GM23338 (cell line): Measurements from ENCODE around the gene RAB15. TPM values are rescaled to one million over a fixed set of nuclear protein-coding genes. Genes with fewer than 3 reads are reported as not detected.

Source experiments
- ATAC-seq: fragments of 200-7000 bp; cut with Tn5 transposase; 3 replicates; pipeline ENCODE4 v1.9.1; 2020
- DNase-seq: peaks from one replicate; pipeline ENCODE4 v3.0.0-alpha.2; 2015; ENCODE audit warnings: low spot score
- H2AFZ ChIP-seq: fragments of 200-600 bp; sonication (generic); 2 replicates; pipeline ENCODE4 v1.8.0; 2016; ENCODE audit warnings: antibody characterized with exemption, mild to moderate bottlenecking, moderate library complexity
- H3F3A ChIP-seq: fragments of 200-600 bp; sonication (generic); replicated peaks from 2 replicates; pipeline ENCODE4 v1.8.0; 2017; ENCODE audit warnings: antibody characterized with exemption, mixed run types, low read depth
- H3K27ac ChIP-seq: fragments of 200-600 bp; sonication (generic); 2 replicates; pipeline ENCODE4 v1.6.1; 2016; ENCODE audit warnings: low read depth
- H3K27me3 ChIP-seq: fragments of 200-600 bp; sonication (generic); 2 replicates; pipeline ENCODE4 v1.8.0; 2016; ENCODE audit warnings: mild to moderate bottlenecking, mixed run types, moderate library complexity; ENCODE audit not compliant: insufficient read depth
- H3K36me3 ChIP-seq: fragments of 200-600 bp; sonication (generic); 2 replicates; pipeline ENCODE4 v1.8.0; 2016; ENCODE audit warnings: mild to moderate bottlenecking; ENCODE audit not compliant: insufficient read depth
- H3K4me1 ChIP-seq: fragments of 200-600 bp; sonication (generic); 2 replicates; pipeline ENCODE4 v1.8.0; 2016; ENCODE audit warnings: mild to moderate bottlenecking, moderate library complexity; ENCODE audit not compliant: insufficient read depth
- H3K4me2 ChIP-seq: fragments of 200-600 bp; sonication (generic); 2 replicates; pipeline ENCODE4 v1.7.1; 2017; ENCODE audit warnings: mixed run types
- H3K4me3 ChIP-seq: fragments of 200-600 bp; sonication (generic); 2 replicates; pipeline ENCODE4 v1.6.1; 2016; ENCODE audit warnings: mixed run types
- H3K79me2 ChIP-seq: fragments of 200-600 bp; sonication (generic); replicated peaks from 2 replicates; pipeline ENCODE4 v1.8.0; 2017; ENCODE audit warnings: mild to moderate bottlenecking; ENCODE audit not compliant: insufficient read depth
- H3K9me2 ChIP-seq: fragments of 200-600 bp; sonication (generic); 2 replicates; pipeline ENCODE4 v1.8.0; 2017; ENCODE audit not compliant: insufficient read depth
- H4K20me1 ChIP-seq: fragments of 200-600 bp; sonication (generic); replicated peaks from 2 replicates; pipeline ENCODE4 v1.8.0; 2017; ENCODE audit warnings: mild to moderate bottlenecking; ENCODE audit not compliant: insufficient read depth
- H3K27ac Mint-ChIP-seq: 2 replicates; pipeline ENCODE4 v1.8.0; 2020; ENCODE audit warnings: inconsistent platforms, mild to moderate bottlenecking, moderate library complexity, mixed read lengths
- H3K27me3 Mint-ChIP-seq: 3 replicates; pipeline ENCODE4 v1.8.0; 2022; ENCODE audit warnings: low read depth, mild to moderate bottlenecking, moderate library complexity, mixed read lengths, inconsistent platforms; ENCODE audit not compliant: insufficient read depth, poor library complexity
- H3K36me3 Mint-ChIP-seq: 3 replicates; pipeline ENCODE4 v1.8.0; 2021; ENCODE audit warnings: low read depth, mild to moderate bottlenecking, inconsistent platforms, moderate library complexity, mixed read lengths
- H3K4me1 Mint-ChIP-seq: 3 replicates; pipeline ENCODE4 v1.8.0; 2020; ENCODE audit warnings: mild to moderate bottlenecking, inconsistent platforms, mixed read lengths
- H3K4me3 Mint-ChIP-seq: 3 replicates; pipeline ENCODE4 v1.8.0; 2021; ENCODE audit warnings: moderate library complexity, mild to moderate bottlenecking, inconsistent platforms, mixed read lengths
- H3K9me3 Mint-ChIP-seq: 3 replicates; pipeline ENCODE4 v1.8.0; 2020; ENCODE audit warnings: moderate library complexity, mild to moderate bottlenecking, inconsistent platforms, mixed read lengths
- CREB1 ChIP-seq: fragments of 250-450 bp; sonication (Bioruptor Pico); IDR thresholded peaks from 2 replicates; pipeline ENCODE4 v1.5.0; 2020; ENCODE audit warnings: low read depth, mild to moderate bottlenecking, moderate library complexity
- CTCF ChIP-seq, 2 experiments: fragments of 200-600 bp in 1 of 2; sonication (generic) in 1 of 2; conservative IDR thresholded peaks; 2 replicates each; pipeline versions ENCODE4 v1.5.1 to v1.6.1; 2016 to 2017; ENCODE audit warnings: antibody characterized with exemption in 2 of 2, low read depth in 2 of 2, mild to moderate bottlenecking in 2 of 2, moderate library complexity in 1 of 2
- EZH2 ChIP-seq: fragments of 200-600 bp; sonication (generic); IDR thresholded peaks from one replicate; pipeline ENCODE4 v1.8.0; 2017; ENCODE audit warnings: antibody characterized with exemption, mild to moderate bottlenecking, low read depth; ENCODE audit not compliant: unreplicated experiment
- EZH2phosphoT487 ChIP-seq: fragments of 200-600 bp; sonication (generic); IDR thresholded peaks from one replicate; pipeline ENCODE4 v1.8.1; 2018; ENCODE audit warnings: antibody characterized with exemption; ENCODE audit not compliant: unreplicated experiment
- JUNB ChIP-seq: IDR thresholded peaks from one replicate; pipeline ENCODE4 v1.6.1; 2016; ENCODE audit warnings: antibody characterized with exemption; ENCODE audit not compliant: unreplicated experiment
- NANOG ChIP-seq: IDR thresholded peaks from 2 replicates; pipeline ENCODE4 v1.6.1; 2016; ENCODE audit warnings: antibody characterized with exemption, borderline replicate concordance
- POLR2AphosphoS5 ChIP-seq: IDR thresholded peaks from 2 replicates; pipeline ENCODE4 v1.6.1; 2016; ENCODE audit warnings: antibody characterized with exemption, low read depth
- STAT1 ChIP-seq: IDR thresholded peaks from one replicate; pipeline ENCODE4 v1.6.1; 2016; ENCODE audit warnings: antibody characterized with exemption; ENCODE audit not compliant: unreplicated experiment
- ZNF114 ChIP-seq: fragments of 250-450 bp; sonication (Bioruptor Pico); IDR thresholded peaks from 2 replicates; pipeline ENCODE4 v1.5.0; 2020; ENCODE audit warnings: mild to moderate bottlenecking, moderate library complexity
- ZNF331 ChIP-seq: fragments of 250-450 bp; sonication (Bioruptor Pico); IDR thresholded peaks from 2 replicates; pipeline ENCODE4 v1.5.0; 2020; ENCODE audit warnings: low read depth, mild to moderate bottlenecking, moderate library complexity
- ZNF462 ChIP-seq: fragments of 250-450 bp; sonication (Bioruptor Pico); IDR thresholded peaks from 2 replicates; pipeline ENCODE4 v1.5.0; 2020; ENCODE audit warnings: mild to moderate bottlenecking, moderate library complexity
- polyA plus RNA-seq: library from polyadenylated mRNA; unstranded; fragments of >200 nt; fragmentation: Nextera tagmentation; extraction: Ambion mirVana; gene quantifications from 2 replicates; pipeline ENCODE4 v1.2.1, GENCODE V29; 2016
- total RNA-seq: library from RNA; depleted of rRNA; stranded (reverse); fragments of >200 nt; shearing (Covaris generic); gene quantifications from 2 replicates; pipeline ENCODE4 v1.2.3, GENCODE V29; 2014
- TF ChIP-seq, protein P1 (sequence below): IDR thresholded peaks from one replicate; pipeline ENCODE4 v1.6.1; 2018; ENCODE audit warnings: antibody characterized with exemption; ENCODE audit not compliant: unreplicated experiment
- TF ChIP-seq, protein P2 (sequence below): IDR thresholded peaks from 2 replicates; pipeline ENCODE4 v1.6.1; 2016; ENCODE audit warnings: antibody characterized with exemption

RAB15 gene
- total and polyA plus RNA-seq, 2 experiments from 2014 or later: 17.4 to 43.3 TPM

DNA sequence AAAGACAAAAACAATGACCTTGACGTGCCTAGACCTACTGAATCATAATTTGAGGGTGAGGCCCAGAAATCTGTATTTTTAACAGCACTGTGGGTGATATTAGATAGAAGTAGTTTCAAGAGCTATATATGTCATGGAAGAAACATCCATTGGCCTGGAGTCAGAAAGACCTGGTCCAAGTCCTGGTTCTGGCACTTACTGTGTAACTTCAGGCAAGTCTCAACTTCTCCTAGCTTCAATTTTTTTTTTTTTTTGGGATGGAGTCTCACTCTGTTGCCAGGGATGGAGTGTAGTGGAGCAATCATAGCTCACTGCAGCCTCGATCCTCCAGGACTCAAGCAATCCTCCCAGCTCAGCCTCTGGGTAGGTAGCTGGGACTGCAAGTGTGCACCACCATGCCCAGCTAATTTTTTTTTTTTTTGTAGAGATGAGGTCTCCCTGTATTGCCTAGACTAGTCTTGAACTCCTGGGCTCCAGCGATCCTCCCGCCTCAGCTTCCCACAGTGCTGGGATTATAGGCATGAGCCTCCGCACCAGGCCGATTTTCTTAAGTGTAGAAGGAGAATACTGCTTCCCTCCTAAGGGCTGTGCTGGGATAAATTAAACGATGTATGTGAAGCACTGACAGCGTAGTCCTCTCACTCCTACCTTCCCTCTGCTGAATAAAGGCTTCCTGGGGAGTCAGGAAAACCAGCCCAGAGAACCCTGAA lies 15.3 kb downstream of the RAB15 start:
- no peak for TF ChIP-seq EZH2phosphoT487
- TF ChIP-seq EZH2: no peak
- no peak for TF ChIP-seq STAT1
- TF ChIP-seq, protein P1, sequence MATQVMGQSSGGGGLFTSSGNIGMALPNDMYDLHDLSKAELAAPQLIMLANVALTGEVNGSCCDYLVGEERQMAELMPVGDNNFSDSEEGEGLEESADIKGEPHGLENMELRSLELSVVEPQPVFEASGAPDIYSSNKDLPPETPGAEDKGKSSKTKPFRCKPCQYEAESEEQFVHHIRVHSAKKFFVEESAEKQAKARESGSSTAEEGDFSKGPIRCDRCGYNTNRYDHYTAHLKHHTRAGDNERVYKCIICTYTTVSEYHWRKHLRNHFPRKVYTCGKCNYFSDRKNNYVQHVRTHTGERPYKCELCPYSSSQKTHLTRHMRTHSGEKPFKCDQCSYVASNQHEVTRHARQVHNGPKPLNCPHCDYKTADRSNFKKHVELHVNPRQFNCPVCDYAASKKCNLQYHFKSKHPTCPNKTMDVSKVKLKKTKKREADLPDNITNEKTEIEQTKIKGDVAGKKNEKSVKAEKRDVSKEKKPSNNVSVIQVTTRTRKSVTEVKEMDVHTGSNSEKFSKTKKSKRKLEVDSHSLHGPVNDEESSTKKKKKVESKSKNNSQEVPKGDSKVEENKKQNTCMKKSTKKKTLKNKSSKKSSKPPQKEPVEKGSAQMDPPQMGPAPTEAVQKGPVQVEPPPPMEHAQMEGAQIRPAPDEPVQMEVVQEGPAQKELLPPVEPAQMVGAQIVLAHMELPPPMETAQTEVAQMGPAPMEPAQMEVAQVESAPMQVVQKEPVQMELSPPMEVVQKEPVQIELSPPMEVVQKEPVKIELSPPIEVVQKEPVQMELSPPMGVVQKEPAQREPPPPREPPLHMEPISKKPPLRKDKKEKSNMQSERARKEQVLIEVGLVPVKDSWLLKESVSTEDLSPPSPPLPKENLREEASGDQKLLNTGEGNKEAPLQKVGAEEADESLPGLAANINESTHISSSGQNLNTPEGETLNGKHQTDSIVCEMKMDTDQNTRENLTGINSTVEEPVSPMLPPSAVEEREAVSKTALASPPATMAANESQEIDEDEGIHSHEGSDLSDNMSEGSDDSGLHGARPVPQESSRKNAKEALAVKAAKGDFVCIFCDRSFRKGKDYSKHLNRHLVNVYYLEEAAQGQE: no peak
- TF ChIP-seq CREB1 (CRISPR knock-in tag): no peak
- no peak for TF ChIP-seq NANOG
- no peak for TF ChIP-seq POLR2AphosphoS5
- no peak for TF ChIP-seq CTCF (conservative IDR thresholded peaks at IDR 0.05; ENCODE audit: low read depth in 2 of 2)
- TF ChIP-seq, protein P2, sequence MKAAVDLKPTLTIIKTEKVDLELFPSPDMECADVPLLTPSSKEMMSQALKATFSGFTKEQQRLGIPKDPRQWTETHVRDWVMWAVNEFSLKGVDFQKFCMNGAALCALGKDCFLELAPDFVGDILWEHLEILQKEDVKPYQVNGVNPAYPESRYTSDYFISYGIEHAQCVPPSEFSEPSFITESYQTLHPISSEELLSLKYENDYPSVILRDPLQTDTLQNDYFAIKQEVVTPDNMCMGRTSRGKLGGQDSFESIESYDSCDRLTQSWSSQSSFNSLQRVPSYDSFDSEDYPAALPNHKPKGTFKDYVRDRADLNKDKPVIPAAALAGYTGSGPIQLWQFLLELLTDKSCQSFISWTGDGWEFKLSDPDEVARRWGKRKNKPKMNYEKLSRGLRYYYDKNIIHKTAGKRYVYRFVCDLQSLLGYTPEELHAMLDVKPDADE: no peak
- no peak for TF ChIP-seq ZNF114 (CRISPR knock-in tag)
- no peak for TF ChIP-seq ZNF331
- TF ChIP-seq ZNF462: no peak
- TF ChIP-seq JUNB: no peak
- H4K20me1 ChIP-seq: no peaks in the 10 kb centered on the region; the same call in 1 of the 2 replicates
- no peak overlapping the region for H2AFZ ChIP-seq
- DNase-seq: no peak
- peaks cover 32% of the 10 kb centered on the region for H3K4me1 ChIP-seq
- no peak overlapping the region for H3K27ac Mint-ChIP-seq
- H3K79me2 ChIP-seq: peaks cover 22% of the 10 kb centered on the region
- peaks cover 17% of the 10 kb centered on the region for H3K36me3 Mint-ChIP-seq
- H3K4me3 Mint-ChIP-seq: no peak overlapping the region
- no peaks in the 10 kb centered on the region for H3K27me3 ChIP-seq
- H3K4me3 ChIP-seq: peak overlapping the region; percentile 0
- H3K27ac ChIP-seq: peak overlapping the region; percentile 75
- H3K4me2 ChIP-seq: peak overlapping the region; percentile 27
- ATAC-seq: no peak
- peaks cover 53% of the 10 kb centered on the region for H3K4me1 Mint-ChIP-seq
- no peaks in the 10 kb centered on the region; the same call in 1 of the 2 replicates for H3K36me3 ChIP-seq
- H3F3A ChIP-seq: peaks cover 10% of the 10 kb centered on the region
- peaks cover 4% of the 10 kb centered on the region for H3K27me3 Mint-ChIP-seq
- no peaks in the 10 kb centered on the region for H3K9me2 ChIP-seq
- H3K9me3 Mint-ChIP-seq: no peaks in the 10 kb centered on the region; the same call in 2 of the 3 replicates
